ENCODE data around the gene RHBDD3.

The RHBDD3 gene

DNA sequence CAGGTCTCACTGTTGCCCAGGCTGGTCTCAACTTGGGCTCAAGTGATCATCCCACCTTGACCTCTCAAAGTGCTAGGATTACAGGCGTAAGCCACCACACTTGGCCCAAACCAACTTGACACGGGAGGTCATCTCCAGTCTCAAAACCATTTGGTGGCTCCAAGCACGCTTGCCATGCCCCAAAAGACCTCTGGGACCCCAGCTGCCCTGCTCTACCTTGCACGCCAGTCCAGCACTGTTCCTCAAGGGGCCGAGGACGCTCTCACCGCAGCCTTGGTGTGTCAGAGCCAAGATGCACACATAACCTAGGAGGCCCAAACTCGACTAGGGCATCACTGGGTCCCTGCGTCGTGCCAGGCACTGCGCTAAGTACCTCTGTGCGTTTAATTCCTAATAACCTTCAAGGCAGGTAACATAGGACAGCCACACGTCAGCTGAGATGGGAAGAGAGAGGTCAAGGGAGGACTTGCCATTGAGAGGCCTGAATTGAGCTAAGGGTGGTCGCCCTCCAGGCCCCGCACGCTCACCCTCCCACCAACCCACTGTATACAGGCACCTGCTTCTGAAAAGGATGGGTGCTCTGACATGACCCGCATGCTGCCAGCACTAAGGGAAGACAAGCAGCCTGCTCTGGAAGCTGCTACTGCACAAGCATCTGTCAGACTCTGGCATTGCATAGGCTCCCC lies 34.1 kb upstream of the RHBDD3 start:
- Histone ChIP-seq H3K9ac (ENCODE audit: low read depth, low read length, poor library complexity) (no peak overlapping the region), H2AK5ac (ENCODE audit: low read depth, low read length) (no peak overlapping the region), H2AFZ (ENCODE audit: low read length) (no peak overlapping the region), H3K4me2 (ENCODE audit: insufficient read depth, low read length, poor library complexity, severe bottlenecking) (no peak overlapping the region), H4K91ac (ENCODE audit: low read depth, low read length, poor library complexity) (no peak overlapping the region), H2BK12ac (ENCODE audit: low read length) (no peak overlapping the region), H2BK120ac (ENCODE audit: low read depth, low read length) (no peak overlapping the region), H3K27ac (replicated peaks; ENCODE audit: low read length) (no peak overlapping the region), H3K27me3 (ENCODE audit: control insufficient read depth in 3 of 3, insufficient read depth in 3 of 3, low read depth in 1 of 3, low read length in 3 of 3) (peaks cover 0 to 4% (median 0%) of the 10 kb centered on the region in 3 experiments), H3K9me3 (replicated peaks in 1 of 2; ENCODE audit: control insufficient read depth in 2 of 2, insufficient read depth in 1 of 2, low read depth in 1 of 2, low read length in 2 of 2) (no peaks in the 10 kb centered on the region), H4K8ac (ENCODE audit: low read depth, low read length) (no peak overlapping the region), H3K4me3 (ENCODE audit: low read length in 2 of 2) (no peak overlapping the region), H3K18ac (ENCODE audit: low read length) (no peak overlapping the region), H3K79me1 (ENCODE audit: low read depth, low read length) (no peaks in the 10 kb centered on the region), H3K4me1 (ENCODE audit: control insufficient read depth in 2 of 2, insufficient read depth in 1 of 2, low read depth in 1 of 2, low read length in 2 of 2) (peaks cover 3% of the 10 kb centered on the region in 2 donors), H2BK5ac (ENCODE audit: low read length) (no peak overlapping the region), H3K23ac (ENCODE audit: low read depth, low read length, poor library complexity) (no peak overlapping the region), H3K36me3 (replicated peaks in 1 of 2; ENCODE audit: control insufficient read depth in 2 of 2, insufficient read depth in 2 of 2, low read length in 2 of 2) (peaks cover 34 to 50% of the 10 kb centered on the region in 2 donors), H2BK15ac (ENCODE audit: low read length) (no peak overlapping the region), H3K4ac (ENCODE audit: low read length) (no peak overlapping the region), H3K14ac (ENCODE audit: low read length) (no peak overlapping the region)
- WGBS, 2 donors (ENCODE audit: extremely low coverage in 2 of 2, insufficient read length in 2 of 2, insufficient replicate concordance in 1 of 2): no CpG with 5 or more reads among the region's 17 CpGs
- no peak for DNase-seq (ENCODE audit: low spot score)

DNA sequence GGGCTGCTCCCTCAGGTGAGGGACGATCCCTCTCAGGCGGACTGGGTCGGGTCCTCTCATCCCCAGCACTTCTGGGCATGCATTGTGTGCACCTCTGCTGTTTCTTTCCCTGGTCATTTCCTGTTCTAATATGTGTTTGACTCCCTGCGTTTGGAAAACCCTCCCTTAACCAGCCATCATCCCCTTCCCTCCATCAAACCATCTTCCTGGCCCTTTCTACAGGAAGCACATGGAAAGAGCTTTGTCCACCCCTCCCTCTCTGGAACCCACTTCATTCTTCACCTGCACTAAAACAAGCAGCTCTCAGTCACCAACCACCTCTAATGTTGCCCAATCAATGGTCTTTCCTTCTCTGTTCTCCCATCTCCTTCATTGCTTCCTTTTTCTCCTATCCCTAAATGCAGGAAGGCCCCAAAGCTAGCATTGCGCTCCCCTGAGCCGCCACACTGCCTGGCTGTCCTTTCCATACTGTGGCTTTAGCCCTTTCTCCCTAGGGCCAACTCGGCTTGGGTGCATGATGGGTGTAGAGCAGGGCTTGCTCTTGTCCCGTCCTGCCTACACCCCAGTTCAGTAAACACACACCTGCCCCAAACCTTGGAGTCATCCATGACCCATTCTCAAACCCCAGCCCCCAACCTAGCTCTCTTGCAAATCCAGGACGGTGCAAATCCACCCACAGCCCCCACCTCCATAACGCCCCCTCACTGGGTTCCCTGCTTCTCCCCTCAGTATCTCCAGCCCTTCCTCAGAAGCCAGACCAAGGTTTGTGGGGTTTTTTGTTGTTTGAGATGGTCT lies 33.2 kb upstream of the RHBDD3 start:
- no peak overlapping the region for H2BK15ac ChIP-seq (ENCODE audit: low read length)
- H3K9ac ChIP-seq (ENCODE audit: low read depth, low read length, poor library complexity): no peak overlapping the region
- H3K4me1 ChIP-seq (ENCODE audit: control insufficient read depth in 2 of 2, insufficient read depth in 1 of 2, low read depth in 1 of 2, low read length in 2 of 2): peaks cover 2 to 3% of the 10 kb centered on the region in 2 donors
- H2AFZ ChIP-seq (ENCODE audit: low read length): no peak overlapping the region
- H2BK12ac ChIP-seq (ENCODE audit: low read length): no peak overlapping the region
- H3K9me3 ChIP-seq (replicated peaks in 1 of 2; ENCODE audit: control insufficient read depth in 2 of 2, insufficient read depth in 1 of 2, low read depth in 1 of 2, low read length in 2 of 2): no peaks in the 10 kb centered on the region
- no peak overlapping the region for H4K91ac ChIP-seq (ENCODE audit: low read depth, low read length, poor library complexity)
- H3K36me3 ChIP-seq (replicated peaks in 1 of 2; ENCODE audit: control insufficient read depth in 2 of 2, insufficient read depth in 2 of 2, low read length in 2 of 2): peaks cover 41 to 58% of the 10 kb centered on the region in 2 donors
- no peak overlapping the region for H3K23ac ChIP-seq (ENCODE audit: low read depth, low read length, poor library complexity)
- no peak overlapping the region for H2AK5ac ChIP-seq (ENCODE audit: low read depth, low read length)
- no CpG with 5 or more reads among the region's 10 CpGs for WGBS, 2 donors (ENCODE audit: extremely low coverage in 2 of 2, insufficient read length in 2 of 2, insufficient replicate concordance in 1 of 2)
- no peak overlapping the region for H4K8ac ChIP-seq (ENCODE audit: low read depth, low read length)
- DNase-seq (ENCODE audit: low spot score): no peak
- H3K4me3 ChIP-seq (ENCODE audit: low read length in 2 of 2): no peak overlapping the region
- H3K79me1 ChIP-seq (ENCODE audit: low read depth, low read length): no peaks in the 10 kb centered on the region
- H3K14ac ChIP-seq (ENCODE audit: low read length): no peak overlapping the region
- no peak overlapping the region for H2BK120ac ChIP-seq (ENCODE audit: low read depth, low read length)
- H3K27ac ChIP-seq (replicated peaks; ENCODE audit: low read length): no peak overlapping the region
- no peak overlapping the region for H3K4me2 ChIP-seq (ENCODE audit: insufficient read depth, low read length, poor library complexity, severe bottlenecking)
- no peak overlapping the region for H2BK5ac ChIP-seq (ENCODE audit: low read length)
- H3K27me3 ChIP-seq (ENCODE audit: control insufficient read depth in 3 of 3, insufficient read depth in 3 of 3, low read depth in 1 of 3, low read length in 3 of 3): peaks cover 0 to 4% (median 0%) of the 10 kb centered on the region in 3 experiments
- no peak overlapping the region for H3K4ac ChIP-seq (ENCODE audit: low read length)
- H3K18ac ChIP-seq (ENCODE audit: low read length): no peak overlapping the region

GRCh38 chr22:29300467-29300806 lies 32.7 kb upstream of the RHBDD3 start:
- H2BK12ac ChIP-seq (ENCODE audit: low read length): no peak overlapping the region
- H3K4me3 ChIP-seq (ENCODE audit: low read length in 2 of 2): no peak overlapping the region
- H3K4ac ChIP-seq (ENCODE audit: low read length): no peak overlapping the region
- H2AK5ac ChIP-seq (ENCODE audit: low read depth, low read length): no peak overlapping the region
- H3K4me1 ChIP-seq (ENCODE audit: control insufficient read depth in 2 of 2, insufficient read depth in 1 of 2, low read depth in 1 of 2, low read length in 2 of 2): no peaks in the 10 kb centered on the region
- no peak overlapping the region for H2BK5ac ChIP-seq (ENCODE audit: low read length)
- WGBS, 2 donors (ENCODE audit: extremely low coverage in 2 of 2, insufficient read length in 2 of 2, insufficient replicate concordance in 1 of 2): no CpG with 5 or more reads among the region's 4 CpGs
- H4K8ac ChIP-seq (ENCODE audit: low read depth, low read length): no peak overlapping the region
- no peak overlapping the region for H3K14ac ChIP-seq (ENCODE audit: low read length)
- H3K23ac ChIP-seq (ENCODE audit: low read depth, low read length, poor library complexity): no peak overlapping the region
- peaks cover 0 to 1% (median 0%) of the 10 kb centered on the region in 3 experiments for H3K27me3 ChIP-seq (ENCODE audit: control insufficient read depth in 3 of 3, insufficient read depth in 3 of 3, low read depth in 1 of 3, low read length in 3 of 3)
- H4K91ac ChIP-seq (ENCODE audit: low read depth, low read length, poor library complexity): no peak overlapping the region
- no peaks in the 10 kb centered on the region for H3K9me3 ChIP-seq (replicated peaks in 1 of 2; ENCODE audit: control insufficient read depth in 2 of 2, insufficient read depth in 1 of 2, low read depth in 1 of 2, low read length in 2 of 2)
- H3K9ac ChIP-seq (ENCODE audit: low read depth, low read length, poor library complexity): no peak overlapping the region
- DNase-seq (ENCODE audit: low spot score): no peak
- no peak overlapping the region for H3K27ac ChIP-seq (replicated peaks; ENCODE audit: low read length)
- no peak overlapping the region for H2BK15ac ChIP-seq (ENCODE audit: low read length)
- H3K36me3 ChIP-seq (replicated peaks in 1 of 2; ENCODE audit: control insufficient read depth in 2 of 2, insufficient read depth in 2 of 2, low read length in 2 of 2): peaks cover 44 to 64% of the 10 kb centered on the region in 2 donors
- no peak overlapping the region for H2BK120ac ChIP-seq (ENCODE audit: low read depth, low read length)
- no peak overlapping the region for H3K4me2 ChIP-seq (ENCODE audit: insufficient read depth, low read length, poor library complexity, severe bottlenecking)
- H3K18ac ChIP-seq (ENCODE audit: low read length): no peak overlapping the region
- H3K79me1 ChIP-seq (ENCODE audit: low read depth, low read length): no peaks in the 10 kb centered on the region
- H2AFZ ChIP-seq (ENCODE audit: low read length): no peak overlapping the region

DNA sequence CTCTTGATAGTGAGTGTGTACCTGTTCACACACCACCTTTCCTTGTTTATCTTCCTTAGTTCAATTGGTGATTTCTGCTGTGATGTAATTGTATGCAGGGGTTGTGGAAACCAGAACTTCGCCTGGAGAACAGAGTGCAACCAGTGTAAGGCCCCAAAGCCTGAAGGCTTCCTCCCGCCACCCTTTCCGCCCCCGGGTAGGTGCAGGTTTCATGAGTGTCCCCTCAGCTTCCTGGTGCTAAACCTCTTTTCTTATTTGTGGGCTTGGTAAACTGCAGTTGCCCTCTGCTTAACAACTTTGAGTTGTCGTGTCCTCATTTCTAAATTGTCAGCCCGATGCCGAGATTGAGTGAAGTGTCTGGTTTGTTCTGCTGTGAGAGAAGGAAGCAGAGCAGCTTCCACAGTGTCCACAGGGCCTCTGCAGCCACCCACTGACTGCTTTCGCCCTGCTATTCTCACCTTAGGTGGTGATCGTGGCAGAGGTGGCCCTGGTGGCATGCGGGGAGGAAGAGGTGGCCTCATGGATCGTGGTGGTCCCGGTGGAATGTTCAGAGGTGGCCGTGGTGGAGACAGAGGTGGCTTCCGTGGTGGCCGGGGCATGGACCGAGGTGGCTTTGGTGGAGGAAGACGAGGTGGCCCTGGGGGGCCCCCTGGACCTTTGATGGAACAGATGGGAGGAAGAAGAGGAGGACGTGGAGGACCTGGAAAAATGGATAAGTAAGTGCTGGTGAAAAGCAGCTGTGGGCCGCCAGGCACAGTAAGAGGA lies 31.5 kb upstream of the RHBDD3 start:
- no peaks in the 10 kb centered on the region for H3K27me3 ChIP-seq (ENCODE audit: control insufficient read depth in 3 of 3, insufficient read depth in 3 of 3, low read depth in 1 of 3, low read length in 3 of 3)
- H3K79me1 ChIP-seq (ENCODE audit: low read depth, low read length): no peaks in the 10 kb centered on the region
- no peak overlapping the region for H3K4ac ChIP-seq (ENCODE audit: low read length)
- peak overlapping the region; percentile 47 for H3K23ac ChIP-seq (ENCODE audit: low read depth, low read length, poor library complexity)
- no peak overlapping the region for H2AFZ ChIP-seq (ENCODE audit: low read length)
- no peak overlapping the region for H3K14ac ChIP-seq (ENCODE audit: low read length)
- H4K8ac ChIP-seq (ENCODE audit: low read depth, low read length): no peak overlapping the region
- no peak overlapping the region for H2BK15ac ChIP-seq (ENCODE audit: low read length)
- no peak overlapping the region for H3K4me2 ChIP-seq (ENCODE audit: insufficient read depth, low read length, poor library complexity, severe bottlenecking)
- H2BK12ac ChIP-seq (ENCODE audit: low read length): no peak overlapping the region
- no peak overlapping the region for H3K4me3 ChIP-seq (ENCODE audit: low read length in 2 of 2)
- no peak overlapping the region for H4K91ac ChIP-seq (ENCODE audit: low read depth, low read length, poor library complexity)
- H3K36me3 ChIP-seq (replicated peaks in 1 of 2; ENCODE audit: control insufficient read depth in 2 of 2, insufficient read depth in 2 of 2, low read length in 2 of 2): peaks cover 49 to 75% of the 10 kb centered on the region in 2 donors
- H3K27ac ChIP-seq (replicated peaks; ENCODE audit: low read length): no peak overlapping the region
- no peaks in the 10 kb centered on the region for H3K9me3 ChIP-seq (replicated peaks in 1 of 2; ENCODE audit: control insufficient read depth in 2 of 2, insufficient read depth in 1 of 2, low read depth in 1 of 2, low read length in 2 of 2)
- no peak overlapping the region for H2BK5ac ChIP-seq (ENCODE audit: low read length)
- H2BK120ac ChIP-seq (ENCODE audit: low read depth, low read length): no peak overlapping the region
- no peak overlapping the region for H3K9ac ChIP-seq (ENCODE audit: low read depth, low read length, poor library complexity)
- DNase-seq (ENCODE audit: low spot score): no peak
- H3K18ac ChIP-seq (ENCODE audit: low read length): no peak overlapping the region
- no CpG with 5 or more reads among the region's 19 CpGs for WGBS, 2 donors (ENCODE audit: extremely low coverage in 2 of 2, insufficient read length in 2 of 2, insufficient replicate concordance in 1 of 2)
- H2AK5ac ChIP-seq (ENCODE audit: low read depth, low read length): no peak overlapping the region
- H3K4me1 ChIP-seq (ENCODE audit: control insufficient read depth in 2 of 2, insufficient read depth in 1 of 2, low read depth in 1 of 2, low read length in 2 of 2): no peaks in the 10 kb centered on the region

All from neuronal stem cell (in vitro differentiated cells).